Pancreas (tissue), 10 donors: ENCODE data around the gene SMIM7. TPM values are rescaled to one million over a fixed set of nuclear protein-coding genes. Genes with fewer than 3 reads are reported as not detected.

ENCODE experiments used
- ATAC-seq, 4 donors: fragments of 200-7000 bp; cut with Tn5 transposase; one replicate each; pipeline versions ENCODE4 v1.8.0 to v1.9.1; 2020; ENCODE audit warnings: mild to moderate bottlenecking in 4 of 4, moderate library complexity in 4 of 4
- DNase-seq, 6 donors: peaks; one replicate each; pipeline ENCODE4 v3.0.0-alpha.2; 2020
- FAIRE-seq: peaks from 2 replicates; lab custom pipeline; 2012; peaks lifted over from hg19 to GRCh38; lab: Jason Lieb, UNC
- H3K27ac ChIP-seq, 4 donors: fragments of 200-600 bp; sonication (generic); 1 replicate in 3 of 4; 2 replicates in 1 of 4; pipeline versions ENCODE4 v1.5.0 to v1.8.0; 2020
- H3K27me3 ChIP-seq, 4 donors: fragments of 200-600 bp; one replicate each; pipeline ENCODE4 v1.8.0; 2021
- H3K36me3 ChIP-seq, 3 donors: fragments of 200-600 bp; sonication (generic) in 1 of 3; one replicate each; pipeline versions ENCODE4 v1.5.0 to v1.8.0; 2020 to 2021
- H3K4me1 ChIP-seq, 3 donors: fragments of 200-600 bp; one replicate each; pipeline ENCODE4 v1.8.0; 2021
- H3K4me3 ChIP-seq, 4 donors: fragments of 200-600 bp; sonication (generic) in 2 of 4; one replicate each; pipeline versions ENCODE4 v1.5.0 to v1.8.0; 2020 to 2021
- H3K9me3 ChIP-seq, 4 donors: fragments of 200-600 bp; one replicate each; pipeline ENCODE4 v1.8.0; 2021
- WGBS, 2 donors: extraction: QIAGEN DNeasy Blood & Tissue Kit; methylation state at CpG; one replicate each; pipeline ENCODE4 v1.1.7; 2013; 5-methylcytosine and 5-hydroxymethylcytosine counted together
- intact Hi-C, 3 donors: fragments of 100-400 bp; cut with DNase I; formaldehyde crosslinking; loops; one replicate each; pipeline versions ENCODE4 v1.11.1 to v1.14.2; 2022
- polyA plus RNA-seq, 2 donors: library from polyadenylated mRNA; stranded (reverse); fragments of 200-250 nt; gene quantifications; one replicate each; pipeline ENCODE4 v1.2.3, GENCODE V29; 2013
- total RNA-seq, 6 donors: library from RNA; stranded (reverse); fragmentation: NEBNext Ultra II Directional in 4 of 6; extraction: Animal tissue kit (Norgen Biotek cat#: 25700) in 4 of 6; gene quantifications; one replicate each; pipeline versions ENCODE4 v1.2.1 to v1.2.4, GENCODE V29; 2021 to 2023
- TF ChIP-seq, protein P1 (sequence below), 4 donors: fragments of 200-600 bp; sonication (generic) in 3 of 4; IDR thresholded peaks; one replicate each; pipeline versions ENCODE4 v1.5.0 to v1.8.0; 2021; ENCODE audit warnings: antibody characterized with exemption in 4 of 4
- donor health status: healthy with polysubstance abuse.
- donor health status: DM: no; HTN: no; CAD: no; lungs with moderate emphysema.
- donor health status: DM: no; HTN: no; CAD: no.
- donor health status: control.
- donor health status: control.
- donor health status: Bipolar disorder and iron deficiency.
- donor health status: DM: yes; HTN: yes; CAD: no.
- donor health status: DM: no; HTN: no; CAD: no.
- donor health status: DM: no; HTN: no; CAD: no.
- donor health status: DM: yes; HTN: yes; CAD: no.

SMIM7 gene
- total and polyA plus RNA-seq, 8 donors = 34.1 to 77.8 (median 44.6) TPM

DNA sequence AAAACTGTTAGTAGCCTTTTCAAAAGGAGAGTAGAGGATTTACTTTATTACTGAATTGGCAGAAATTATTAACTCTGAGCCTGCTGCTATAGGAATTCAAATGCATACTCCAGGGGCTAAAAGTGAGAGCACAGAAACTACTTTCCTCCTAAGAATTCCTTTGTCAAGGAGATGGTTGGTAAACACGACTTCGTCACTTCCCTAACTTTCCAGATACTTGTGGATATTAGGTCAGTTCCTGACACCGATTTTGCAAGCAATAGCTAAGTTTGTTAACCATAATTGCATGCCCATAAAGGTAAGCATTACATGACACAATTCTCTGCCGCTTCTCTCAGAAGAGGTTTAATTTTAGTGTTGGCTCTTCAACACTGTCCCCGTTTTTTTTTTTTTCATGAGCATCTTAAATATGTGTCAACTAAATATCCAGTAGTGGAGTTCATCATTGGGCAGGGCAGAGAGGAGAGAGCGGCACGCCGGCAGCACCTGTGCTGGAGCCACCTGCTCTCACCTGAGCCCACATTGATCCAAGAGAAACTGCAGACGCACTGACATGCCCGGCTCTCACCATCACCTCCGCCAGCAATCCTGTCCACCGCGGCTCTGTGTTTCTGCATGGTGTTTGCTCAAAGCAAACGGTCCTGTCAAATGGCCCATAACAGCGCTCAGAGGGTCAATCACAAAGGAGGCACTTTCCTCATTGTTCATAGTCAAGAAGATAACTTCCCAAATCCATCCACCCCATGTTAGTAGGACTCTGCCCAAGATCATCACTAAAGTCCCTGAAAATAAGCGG lies 34.6 kb downstream of the SMIM7 start:
- no peak for FAIRE-seq
- no peak overlapping the region for H3K27ac ChIP-seq
- ATAC-seq = no peak
- no peaks in the 10 kb centered on the region for H3K9me3 ChIP-seq
- H3K36me3 ChIP-seq = no peaks in the 10 kb centered on the region
- DNase-seq = no peak
- 34 to 37% methylated on average over 16 of the region's 16 CpGs for WGBS, 2 donors
- H3K27me3 ChIP-seq = no peaks in the 10 kb centered on the region
- TF ChIP-seq, protein P1, sequence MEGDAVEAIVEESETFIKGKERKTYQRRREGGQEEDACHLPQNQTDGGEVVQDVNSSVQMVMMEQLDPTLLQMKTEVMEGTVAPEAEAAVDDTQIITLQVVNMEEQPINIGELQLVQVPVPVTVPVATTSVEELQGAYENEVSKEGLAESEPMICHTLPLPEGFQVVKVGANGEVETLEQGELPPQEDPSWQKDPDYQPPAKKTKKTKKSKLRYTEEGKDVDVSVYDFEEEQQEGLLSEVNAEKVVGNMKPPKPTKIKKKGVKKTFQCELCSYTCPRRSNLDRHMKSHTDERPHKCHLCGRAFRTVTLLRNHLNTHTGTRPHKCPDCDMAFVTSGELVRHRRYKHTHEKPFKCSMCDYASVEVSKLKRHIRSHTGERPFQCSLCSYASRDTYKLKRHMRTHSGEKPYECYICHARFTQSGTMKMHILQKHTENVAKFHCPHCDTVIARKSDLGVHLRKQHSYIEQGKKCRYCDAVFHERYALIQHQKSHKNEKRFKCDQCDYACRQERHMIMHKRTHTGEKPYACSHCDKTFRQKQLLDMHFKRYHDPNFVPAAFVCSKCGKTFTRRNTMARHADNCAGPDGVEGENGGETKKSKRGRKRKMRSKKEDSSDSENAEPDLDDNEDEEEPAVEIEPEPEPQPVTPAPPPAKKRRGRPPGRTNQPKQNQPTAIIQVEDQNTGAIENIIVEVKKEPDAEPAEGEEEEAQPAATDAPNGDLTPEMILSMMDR (IDR thresholded peaks at IDR 0.05) = no peak
- H3K4me1 ChIP-seq = peaks cover 16 to 36% (median 31%) of the 10 kb centered on the region in 3 donors
- intact Hi-C loops = loop anchor here in 2 of 3 donors (10.0 kb wide), 1 partner anchor 51 kb away; the partner anchor contains the start of gene SLC35E1 (in 2 of the 2)
- no peak overlapping the region for H3K4me3 ChIP-seq

DNA sequence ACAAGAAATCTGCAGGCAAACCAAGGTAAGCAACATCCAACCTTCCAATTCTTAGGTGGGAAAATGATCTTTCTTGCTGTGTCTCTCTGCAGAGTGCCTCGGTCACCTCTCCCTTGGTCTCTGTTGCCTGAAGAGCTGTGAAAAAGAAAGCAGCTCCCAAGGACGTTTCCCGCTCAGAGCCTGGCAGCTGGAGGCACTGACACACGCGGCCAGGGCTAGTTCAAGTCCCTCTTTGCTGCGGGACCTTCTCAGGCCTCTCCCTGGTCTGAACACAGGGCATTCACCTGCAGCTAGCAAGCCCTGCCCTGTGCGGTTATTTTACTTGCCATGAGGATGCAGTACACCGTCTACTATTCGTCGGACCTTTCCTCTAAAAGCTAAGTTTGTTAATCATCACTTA lies 35.7 kb downstream of the SMIM7 start:
- Histone ChIP-seq H3K36me3 (no peaks in the 10 kb centered on the region), H3K27me3 (no peaks in the 10 kb centered on the region), H3K4me3 (no peak overlapping the region), H3K9me3 (no peaks in the 10 kb centered on the region), H3K4me1 (peaks cover 11 to 40% (median 30%) of the 10 kb centered on the region in 3 donors), H3K27ac (no peak overlapping the region)
- TF ChIP-seq, protein P1 (IDR thresholded peaks at IDR 0.05) = no peak
- intact Hi-C loops = loop anchor here in 2 of 3 donors (10.0 kb wide), 1 partner anchor 49 kb away; the partner anchor contains the start of gene SLC35E1 (in 2 of the 2)
- DNase-seq (no peak), ATAC-seq (no peak), FAIRE-seq (no peak)
- WGBS, 2 donors = 32 to 36% methylated on average over 10 of the region's 10 CpGs

DNA sequence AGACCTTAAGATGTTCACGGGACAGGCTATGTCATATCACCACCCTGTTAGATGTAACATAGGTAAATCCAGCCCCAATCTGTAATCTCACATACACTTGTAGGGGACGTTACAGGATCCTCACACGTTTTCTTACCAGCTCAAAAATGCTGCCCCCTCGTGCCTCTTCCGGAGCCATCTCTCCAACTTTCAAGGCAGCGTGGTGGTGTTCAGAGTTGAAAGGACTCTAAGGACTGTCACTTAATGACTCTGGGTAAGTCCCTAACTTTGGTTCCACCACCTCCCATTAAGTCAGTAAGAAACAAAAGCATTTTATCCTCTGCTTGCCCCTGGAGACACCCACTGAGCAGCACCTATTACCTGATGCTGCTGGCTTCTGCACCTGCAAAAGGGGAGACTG lies 36.4 kb downstream of the SMIM7 start:
- Histone ChIP-seq H3K27ac (no peak overlapping the region), H3K4me3 (no peak overlapping the region), H3K36me3 (no peaks in the 10 kb centered on the region), H3K9me3 (no peaks in the 10 kb centered on the region), H3K4me1 (peaks cover 8 to 38% (median 27%) of the 10 kb centered on the region in 3 donors), H3K27me3 (no peaks in the 10 kb centered on the region)
- DNase-seq (no peak), FAIRE-seq (no peak), ATAC-seq (no peak)
- intact Hi-C loops = loop anchor here in 2 of 3 donors (10.0 kb wide), 1 partner anchor 49 kb away; the partner anchor contains the start of gene SLC35E1 (in 2 of the 2)
- 79 to 82% methylated on average over 6 of the region's 6 CpGs for WGBS, 2 donors
- TF ChIP-seq, protein P1 (IDR thresholded peaks at IDR 0.05) = no peak

DNA sequence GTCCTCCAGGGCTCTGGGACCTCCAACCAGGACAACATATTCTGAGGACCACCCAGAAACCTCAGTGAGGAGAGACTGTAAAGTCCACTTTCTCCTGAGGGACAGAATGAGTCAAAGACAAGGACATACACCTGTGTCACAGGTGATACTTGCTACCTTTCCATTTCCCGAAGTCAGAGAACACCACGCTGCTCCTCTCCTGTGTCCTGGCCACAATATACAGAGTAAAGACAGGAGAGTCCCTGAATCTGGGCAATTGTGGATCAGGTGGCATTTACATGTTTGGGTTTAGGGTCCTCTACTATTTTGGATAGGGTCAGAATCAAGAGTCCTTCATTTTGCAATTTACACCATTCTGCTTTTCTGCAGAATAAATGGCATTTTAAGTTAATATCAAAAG lies 36.9 kb downstream of the SMIM7 start:
- Histone ChIP-seq H3K4me1 (peaks cover 8 to 38% (median 27%) of the 10 kb centered on the region in 3 donors), H3K27ac (no peak overlapping the region)
- 76 to 77% methylated on average over 2 of the region's 2 CpGs for WGBS, 2 donors

More for the DNA sequence above, 36.9 kb downstream of the SMIM7 start:
- Histone ChIP-seq H3K27me3 (no peaks in the 10 kb centered on the region), H3K36me3 (no peaks in the 10 kb centered on the region), H3K9me3 (no peaks in the 10 kb centered on the region), H3K4me3 (no peak overlapping the region)
- ATAC-seq = no peak
- FAIRE-seq = no peak
- no peak for DNase-seq
- TF ChIP-seq, protein P1 (IDR thresholded peaks at IDR 0.05) = no peak
- intact Hi-C loops = loop anchor here in 2 of 3 donors (10.0 kb wide), 1 partner anchor 48 kb away; the partner anchor contains the start of gene SLC35E1 (in 2 of the 2)
